Ectodermal cell (in vitro differentiated cells): ENCODE results near the gene NEAT1. TPM values are rescaled to one million over a fixed set of nuclear protein-coding genes. Genes with fewer than 3 reads are reported as not detected.

ENCODE experiments used
- H3K27ac ChIP-seq: 2 replicates; pipeline ENCODE4 v1.7.0; 2013; ENCODE audit warnings: mild to moderate bottlenecking, low read depth, low read length; ENCODE audit not compliant: insufficient read depth, poor library complexity, severe bottlenecking
- H3K27me3 ChIP-seq: 2 replicates; pipeline ENCODE4 v1.7.0; 2013; ENCODE audit warnings: mild to moderate bottlenecking, low read length; ENCODE audit not compliant: insufficient read depth, control insufficient read depth, poor library complexity, severe bottlenecking
- H3K36me3 ChIP-seq: one replicate; pipeline ENCODE4 v1.7.0; 2013; ENCODE audit warnings: low read length; ENCODE audit not compliant: control insufficient read depth, insufficient read depth
- H3K4me1 ChIP-seq: one replicate; pipeline ENCODE4 v1.7.0; 2013; ENCODE audit warnings: low read length; ENCODE audit not compliant: control insufficient read depth, insufficient read depth
- H3K4me3 ChIP-seq: 2 replicates; pipeline ENCODE4 v1.7.0; 2013; ENCODE audit warnings: low read depth, low read length, control low read depth; ENCODE audit not compliant: insufficient read depth
- H3K9me3 ChIP-seq: 2 replicates; pipeline ENCODE4 v1.7.0; 2013; ENCODE audit warnings: mild to moderate bottlenecking, low read length, moderate library complexity; ENCODE audit not compliant: control insufficient read depth
- WGBS, 2 experiments: methylation state at CpG; one replicate each; pipeline ENCODE4 v1.1.7; 2013; ENCODE audit warnings: missing lambda C conversion rate in 2 of 2; 5-methylcytosine and 5-hydroxymethylcytosine counted together
- polyA plus RNA-seq, 4 experiments: library from polyadenylated mRNA; stranded (reverse); fragments of 50-300 nt; gene quantifications; one replicate each; pipeline ENCODE4 v1.2.3, GENCODE V29; 2013

The NEAT1 gene
- polyA plus RNA-seq (2013, experiment 1 of 4) = 40.3 TPM
- polyA plus RNA-seq (2013, experiment 2 of 4) = 49.6 TPM
- 17.1 TPM for polyA plus RNA-seq (2013, experiment 3 of 4)
- 14.7 TPM for polyA plus RNA-seq (2013, experiment 4 of 4)

- H3K4me3 ChIP-seq = peak within 1 kb of the TSS; percentile 57
- peaks cover 78% of the 10 kb centered on the region for H3K4me1 ChIP-seq
- WGBS, 2 experiments = 32 to 35% methylated on average over 40 of the region's 40 CpGs
- H3K27me3 ChIP-seq = no peaks in the 10 kb centered on the region
- peak within 1 kb of the TSS; percentile 98 for H3K27ac ChIP-seq
- H3K9me3 ChIP-seq = no peaks in the 10 kb centered on the region
- no peaks in the 10 kb centered on the region for H3K36me3 ChIP-seq
Measured at GRCh38 chr11:65422633-65423515, at the start of gene NEAT1. Gene NEAT1, plus strand, starts transcription at chr11:65422798.

DNA sequence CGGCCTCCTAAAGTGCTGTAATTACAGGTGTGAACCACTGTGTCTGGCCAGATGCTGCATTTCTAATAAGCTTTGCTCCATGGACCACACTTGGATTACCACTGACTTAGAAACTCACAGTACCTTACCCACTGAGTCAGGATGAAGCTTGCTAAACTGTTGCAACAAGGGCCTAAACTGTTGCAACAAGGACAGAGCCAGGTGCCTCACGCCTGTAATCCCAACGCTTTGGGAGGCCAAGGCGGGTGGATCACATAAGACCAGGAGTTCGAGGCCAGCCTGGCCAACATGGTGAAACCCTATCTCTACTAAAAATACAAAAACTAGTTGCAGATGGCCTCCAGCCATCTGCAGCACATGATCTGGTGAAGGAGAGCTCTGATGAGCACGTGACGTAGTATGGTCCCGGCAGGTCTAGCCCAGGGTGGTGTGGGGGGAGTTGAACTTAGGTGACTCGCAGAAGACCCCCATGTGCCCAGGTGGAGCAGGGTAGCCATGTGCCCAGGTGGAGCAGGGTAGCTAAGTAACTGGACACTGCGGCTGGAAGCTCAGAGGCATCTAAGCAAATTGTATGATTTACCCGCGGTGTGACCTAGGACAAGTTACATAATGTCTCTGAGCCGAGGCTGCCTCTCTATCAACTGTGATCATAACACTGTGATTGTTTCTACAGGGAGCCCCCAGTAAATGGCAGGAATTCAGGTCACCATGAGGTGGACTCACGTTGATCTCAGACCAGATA, 48.6 kb upstream of the NEAT1 start:
- Histone ChIP-seq H3K4me3 (no peak overlapping the region), H3K27me3 (no peaks in the 10 kb centered on the region), H3K9me3 (no peaks in the 10 kb centered on the region), H3K4me1 (no peaks in the 10 kb centered on the region), H3K36me3 (no peaks in the 10 kb centered on the region), H3K27ac (no peak overlapping the region)
- 93 to 94% methylated on average over 14 of the region's 14 CpGs for WGBS, 2 experiments

- WGBS, 2 experiments = 92 to 96% methylated on average over 8 of the region's 8 CpGs
- Histone ChIP-seq H3K4me1 (no peaks in the 10 kb centered on the region), H3K4me3 (no peak overlapping the region), H3K27me3 (no peaks in the 10 kb centered on the region), H3K9me3 (no peaks in the 10 kb centered on the region), H3K27ac (no peak overlapping the region), H3K36me3 (no peaks in the 10 kb centered on the region)
Measured at GRCh38 chr11:65375012-65375411, 47.6 kb upstream of the NEAT1 start.

DNA sequence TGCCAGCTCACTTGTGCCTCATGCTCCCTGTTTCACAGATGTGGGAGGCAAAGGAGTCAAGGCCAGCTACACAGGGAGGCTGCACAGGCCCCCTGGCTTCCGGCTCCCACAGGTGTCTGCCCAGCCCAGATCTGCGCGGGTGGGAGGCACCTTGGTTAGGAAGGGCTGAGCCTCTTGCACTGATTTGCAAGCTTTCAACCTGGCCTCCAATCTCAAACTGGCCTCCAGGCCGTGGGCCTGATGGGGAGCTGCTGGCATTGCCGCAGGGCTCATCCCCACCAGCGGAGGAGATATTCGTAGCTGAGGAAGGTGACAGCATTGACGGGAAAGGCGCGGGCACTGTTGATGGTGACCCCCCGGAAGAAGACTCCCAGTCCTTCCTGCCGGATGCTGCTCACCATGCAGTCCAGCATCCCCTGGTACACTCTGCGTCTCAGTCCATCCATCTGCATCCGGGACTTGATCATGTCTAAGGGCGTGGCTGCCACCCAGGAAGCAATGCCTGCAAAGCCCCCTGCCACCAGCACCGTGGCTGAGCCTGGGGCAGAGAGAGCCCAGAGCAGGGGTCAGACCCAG, 46.4 kb upstream of the NEAT1 start:
- Histone ChIP-seq H3K36me3 (no peaks in the 10 kb centered on the region), H3K9me3 (no peaks in the 10 kb centered on the region), H3K4me3 (no peak overlapping the region), H3K27ac (no peak overlapping the region), H3K27me3 (no peaks in the 10 kb centered on the region), H3K4me1 (no peaks in the 10 kb centered on the region)
- 93% methylated on average over 16 of the region's 16 CpGs for WGBS, 2 experiments

- Histone ChIP-seq H3K27me3 (no peaks in the 10 kb centered on the region), H3K9me3 (no peaks in the 10 kb centered on the region), H3K36me3 (no peaks in the 10 kb centered on the region), H3K4me3 (no peak overlapping the region), H3K27ac (no peak overlapping the region), H3K4me1 (peaks cover 5% of the 10 kb centered on the region)
- WGBS, 2 experiments = 88 to 89% methylated on average over 8 of the region's 8 CpGs
Measured at GRCh38 chr11:65377036-65377435, 45.6 kb upstream of the NEAT1 start.

DNA sequence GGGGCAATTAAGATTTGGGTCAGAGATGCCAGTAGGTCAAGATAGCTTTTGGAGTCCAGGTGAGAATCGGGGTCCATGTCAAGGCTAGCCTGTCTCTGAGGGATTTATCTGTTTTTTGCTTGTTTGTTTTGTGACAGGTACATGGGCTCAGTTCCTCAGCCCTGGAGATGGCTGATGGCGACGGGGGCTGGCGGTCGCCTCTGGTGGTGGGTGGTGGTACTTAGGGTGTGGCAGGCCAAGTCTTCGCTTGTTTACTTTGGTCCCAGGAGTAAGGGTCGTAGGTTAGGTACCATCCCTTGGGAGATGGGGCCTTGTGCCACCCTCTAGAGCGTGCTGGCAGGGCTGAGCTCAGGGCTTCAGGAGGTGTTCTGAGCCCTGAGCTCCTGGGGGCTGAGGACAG, 44.8 kb upstream of the NEAT1 start:
- 88 to 91% methylated on average over 8 of the region's 8 CpGs for WGBS, 2 experiments
- no peak overlapping the region for H3K27ac ChIP-seq
- no peak overlapping the region for H3K4me3 ChIP-seq
- no peaks in the 10 kb centered on the region for H3K9me3 ChIP-seq
- peaks cover 12% of the 10 kb centered on the region for H3K4me1 ChIP-seq
- no peaks in the 10 kb centered on the region for H3K36me3 ChIP-seq
- H3K27me3 ChIP-seq = no peaks in the 10 kb centered on the region

DNA sequence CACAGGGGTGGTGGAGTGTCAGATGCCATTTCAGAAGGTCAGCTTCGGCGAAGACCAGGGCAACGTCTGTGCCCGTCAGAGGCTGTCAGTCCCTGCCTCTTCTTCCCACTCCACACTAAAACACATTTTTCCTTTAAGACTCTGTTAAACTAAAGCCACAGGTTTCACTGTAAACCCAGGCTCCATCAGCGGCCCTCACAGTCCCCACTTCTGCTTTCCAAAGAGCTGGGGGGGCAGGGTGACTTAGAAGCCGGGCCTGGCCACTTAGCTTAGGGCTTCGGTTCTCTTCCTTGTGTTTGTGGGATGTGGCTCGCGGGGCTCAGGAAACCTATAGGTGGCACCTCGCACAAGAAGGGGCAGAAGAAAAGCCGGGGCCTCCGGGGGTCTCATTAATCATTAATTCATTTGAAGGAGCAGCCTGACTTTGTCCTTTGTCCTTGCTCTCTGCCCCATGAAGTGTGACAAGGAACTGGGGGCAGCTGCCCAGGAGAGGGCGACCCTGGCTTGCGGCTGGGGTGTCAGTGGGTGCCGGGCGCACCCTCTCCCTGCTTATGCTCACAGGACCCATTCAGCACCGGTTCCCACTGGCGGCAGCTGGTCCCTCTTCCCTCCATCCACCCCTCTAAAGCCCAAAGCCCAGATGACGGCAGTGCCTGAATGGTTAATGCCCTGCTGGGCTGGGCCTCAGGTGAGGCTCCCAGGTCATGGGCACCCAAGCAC, 44.2 kb upstream of the NEAT1 start:
- Histone ChIP-seq H3K4me3 (no peak overlapping the region), H3K27ac (no peak overlapping the region), H3K36me3 (no peaks in the 10 kb centered on the region), H3K27me3 (no peaks in the 10 kb centered on the region), H3K4me1 (peaks cover 16% of the 10 kb centered on the region), H3K9me3 (no peaks in the 10 kb centered on the region)
- WGBS, 2 experiments = 87% methylated on average over 19 of the region's 19 CpGs

DNA sequence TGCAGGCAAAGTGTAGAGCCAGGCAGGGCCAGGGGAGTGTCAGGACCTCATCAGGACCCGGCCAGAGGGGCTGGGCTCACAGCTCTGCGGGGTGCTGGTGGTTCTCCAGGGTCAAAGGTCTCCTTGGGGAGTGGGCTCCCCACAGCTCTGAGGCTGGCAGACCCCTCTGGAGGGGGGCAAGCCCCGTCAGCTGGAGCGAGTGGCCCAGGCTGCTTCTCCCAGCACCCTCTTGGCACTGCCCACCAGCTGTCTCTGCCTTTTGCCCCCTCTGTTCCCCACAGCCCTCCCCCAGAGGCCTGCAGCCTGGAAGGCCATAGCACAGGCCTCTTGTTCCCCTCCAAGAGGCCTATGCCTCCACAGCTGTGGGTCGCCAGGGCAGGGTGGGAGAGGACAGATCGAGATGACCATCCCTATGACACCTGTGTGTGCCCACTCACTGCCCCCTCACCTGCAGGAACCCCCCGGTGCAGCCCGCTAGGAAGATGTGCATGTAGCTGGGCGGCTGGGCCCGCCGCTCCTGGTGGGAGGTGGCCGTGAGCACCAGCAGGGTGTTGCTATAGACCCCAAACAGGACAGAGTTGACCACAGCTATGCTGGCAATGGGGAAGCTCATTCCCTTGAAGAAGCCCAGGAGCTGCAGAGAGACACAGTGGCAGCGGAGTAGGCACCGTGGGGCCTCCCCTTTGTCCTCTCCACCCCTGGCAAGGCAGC, 43.5 kb upstream of the NEAT1 start:
- Histone ChIP-seq H3K36me3 (no peaks in the 10 kb centered on the region), H3K27me3 (no peaks in the 10 kb centered on the region), H3K9me3 (no peaks in the 10 kb centered on the region), H3K27ac (no peak overlapping the region), H3K4me3 (no peak overlapping the region), H3K4me1 (peaks cover 16% of the 10 kb centered on the region)
- WGBS, 2 experiments = 91 to 92% methylated on average over 14 of the region's 14 CpGs

DNA sequence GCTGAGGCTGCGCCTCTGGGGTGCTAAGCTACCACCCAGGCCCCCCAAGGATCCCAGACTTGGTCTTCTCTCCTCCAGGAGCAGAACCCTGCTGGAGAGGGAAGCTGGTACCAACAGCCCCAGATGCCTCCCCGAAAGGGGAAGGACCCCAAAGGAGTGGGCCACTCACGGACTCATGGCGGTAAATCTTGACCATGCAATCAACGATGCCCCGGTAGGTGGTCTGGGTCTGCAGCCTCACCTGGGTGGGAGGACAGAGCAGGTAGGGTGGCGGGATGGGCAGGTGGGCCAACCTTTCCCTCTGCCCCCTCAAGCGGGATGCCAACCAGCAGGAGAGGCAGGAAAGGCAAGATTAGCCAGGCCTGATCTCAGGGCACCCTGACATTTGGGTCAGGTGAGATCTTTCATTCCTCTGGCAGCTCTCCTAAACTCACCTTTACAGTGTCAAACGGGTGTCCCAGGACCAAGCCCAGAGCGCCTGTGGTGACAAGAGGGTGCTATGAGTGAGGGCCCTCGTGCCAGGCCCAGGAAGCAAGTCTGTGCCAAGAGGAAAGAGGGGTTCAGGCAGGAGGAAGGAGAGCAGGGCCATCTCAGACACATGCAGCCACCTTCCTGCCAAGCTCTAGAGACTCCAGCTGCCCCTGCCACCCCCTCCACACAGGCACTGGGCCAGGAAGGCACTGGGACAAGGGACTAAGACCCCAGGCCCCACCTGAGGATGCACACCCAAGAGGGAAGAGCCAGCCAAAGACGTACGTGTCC, 42.7 kb upstream of the NEAT1 start:
- Histone ChIP-seq H3K4me3 (no peak overlapping the region), H3K27me3 (no peaks in the 10 kb centered on the region), H3K9me3 (no peaks in the 10 kb centered on the region), H3K36me3 (no peaks in the 10 kb centered on the region), H3K4me1 (peaks cover 16% of the 10 kb centered on the region), H3K27ac (no peak overlapping the region)
- 94% methylated on average over 13 of the region's 13 CpGs for WGBS, 2 experiments
